Epithelial cell of proximal tubule (primary cell): ENCODE data around the gene NALCN. TPM values are rescaled to one million over a fixed set of nuclear protein-coding genes. Genes with fewer than 3 reads are reported as not detected.

ENCODE experiments used
- DNase-seq: peaks from one replicate; pipeline ENCODE4 v3.0.0-alpha.2; 2011; ENCODE audit warnings: low read depth
- H3K4me3 ChIP-seq: 2 replicates; pipeline ENCODE4 v1.5.1; 2011; ENCODE audit warnings: low read depth, mild to moderate bottlenecking, low read length
- CTCF ChIP-seq: conservative IDR thresholded peaks from 2 replicates; pipeline ENCODE4 v1.5.1; 2012; ENCODE audit warnings: low read depth, mild to moderate bottlenecking, low read length
- total RNA-seq: library from RNA; depleted of rRNA; stranded (reverse); fragments of >200 nt; gene quantifications from 2 replicates; pipeline ENCODE4 v1.2.3, GENCODE V29; 2015

The NALCN gene
- total RNA-seq, 1 donor from 2014 or later, result 0.35 TPM

- no peak for TF ChIP-seq CTCF
- H3K4me3 ChIP-seq, result no peak overlapping the region
- DNase-seq, result no peak
Observed at GRCh38 chr13:101116341-101116740, 300.0 kb downstream of the NALCN start.

- TF ChIP-seq CTCF, result peak; percentile 46
- no peak for DNase-seq
- no peak overlapping the region for H3K4me3 ChIP-seq
Observed at GRCh38 chr13:101115762-101116171, 300.5 kb downstream of the NALCN start.

GRCh38 chr13:101111894-101112293, 304.4 kb downstream of the NALCN start:
- H3K4me3 ChIP-seq, result no peak overlapping the region
- TF ChIP-seq CTCF, result no peak
- DNase-seq, result no peak

- TF ChIP-seq CTCF, result no peak
- H3K4me3 ChIP-seq, result no peak overlapping the region
- DNase-seq, result no peak
Observed at GRCh38 chr13:101109005-101109404, 307.3 kb downstream of the NALCN start.

- no peak for TF ChIP-seq CTCF
- no peak for DNase-seq
- no peak overlapping the region for H3K4me3 ChIP-seq
Observed at GRCh38 chr13:101098873-101099272, 317.4 kb downstream of the NALCN start.

- no peak overlapping the region for H3K4me3 ChIP-seq
- TF ChIP-seq CTCF, result no peak
- no peak for DNase-seq
Observed at GRCh38 chr13:101092985-101093384, 323.3 kb downstream of the NALCN start.

- TF ChIP-seq CTCF, result no peak
- DNase-seq, result no peak
- H3K4me3 ChIP-seq, result no peak overlapping the region
Observed at GRCh38 chr13:101090287-101090686, 326.0 kb downstream of the NALCN start.
